Urinary bladder (tissue), 4 donors: Measurements from ENCODE around the gene TCAP. TPM values are rescaled to one million over a fixed set of nuclear protein-coding genes. Genes with fewer than 3 reads are reported as not detected.

Experiments used
- DNase-seq: peaks from one replicate; pipeline ENCODE4 v3.0.0-alpha.2; 2015; ENCODE audit errors: extremely low spot score
- H3K27ac ChIP-seq: one replicate; pipeline ENCODE4 v1.5.1; 2013; ENCODE audit warnings: low read depth, mild to moderate bottlenecking, moderate library complexity
- H3K36me3 ChIP-seq: one replicate; pipeline ENCODE4 v1.6.1; 2013; ENCODE audit warnings: mild to moderate bottlenecking, moderate library complexity; ENCODE audit not compliant: insufficient read depth
- H3K4me1 ChIP-seq: one replicate; pipeline ENCODE4 v1.6.1; 2013; ENCODE audit warnings: mild to moderate bottlenecking, moderate library complexity; ENCODE audit not compliant: insufficient read depth
- H3K4me3 ChIP-seq: one replicate; pipeline ENCODE4 v1.5.1; 2013; ENCODE audit warnings: low read depth, low read length
- WGBS: extraction: QIAGEN DNeasy Blood & Tissue Kit; methylation state at CpG from one replicate; pipeline ENCODE4 v1.1.7; 2013; 5-methylcytosine and 5-hydroxymethylcytosine counted together
- polyA plus RNA-seq: library from polyadenylated mRNA; stranded (reverse); fragments of 200-250 nt; gene quantifications from one replicate; pipeline ENCODE4 v1.2.3, GENCODE V29; 2013
- total RNA-seq: library from RNA; depleted of rRNA; stranded (reverse); fragments of >200 nt; gene quantifications from one replicate; pipeline ENCODE4 v1.2.3, GENCODE V29; 2014
- donor health status: healthy with polysubstance abuse.
- donor health status: healthy.

TCAP gene
- total and polyA plus RNA-seq, 2 donors: 0.73 to 3.3 TPM

GRCh38 chr17:39635614-39636176 lies 29.5 kb upstream of the TCAP start:
- WGBS: 89% methylated on average over 8 of the region's 8 CpGs
- no peaks in the 10 kb centered on the region for H3K36me3 ChIP-seq
- H3K4me1 ChIP-seq: no peaks in the 10 kb centered on the region
- no peak overlapping the region for H3K27ac ChIP-seq
- H3K4me3 ChIP-seq: no peak overlapping the region
- no peak for DNase-seq

- no peak for DNase-seq
- no peaks in the 10 kb centered on the region for H3K36me3 ChIP-seq
- peak overlapping the region; percentile 60 for H3K4me3 ChIP-seq
- no peaks in the 10 kb centered on the region for H3K4me1 ChIP-seq
- 27% methylated on average over 6 of the region's 6 CpGs for WGBS
- peak overlapping the region; percentile 77 for H3K27ac ChIP-seq
Observed at GRCh38 chr17:39636587-39636926, 28.6 kb upstream of the TCAP start.

GRCh38 chr17:39636927-39637736 lies 28.0 kb upstream of the TCAP start, which contains the start of gene STARD3:
Gene STARD3 (plus strand): TSS chr17:39637144. CDS start chr17:39653532, 16,388 bp downstream.
- no peaks in the 10 kb centered on the region for H3K4me1 ChIP-seq
- no peaks in the 10 kb centered on the region for H3K36me3 ChIP-seq
- under 1% methylated on average over 69 of the region's 69 CpGs for WGBS
- peak within 1 kb of the TSS; percentile 60 for H3K4me3 ChIP-seq
- peak; percentile 65 for DNase-seq
- H3K27ac ChIP-seq: peak within 1 kb of the TSS; percentile 77

GRCh38 chr17:39638317-39638716 lies 26.8 kb upstream of the TCAP start:
- no peaks in the 10 kb centered on the region for H3K36me3 ChIP-seq
- no peak overlapping the region for H3K27ac ChIP-seq
- H3K4me3 ChIP-seq: no peak overlapping the region
- DNase-seq: no peak
- H3K4me1 ChIP-seq: no peaks in the 10 kb centered on the region
- WGBS: 90% methylated on average over 7 of the region's 7 CpGs

GRCh38 chr17:39639043-39639442 lies 26.1 kb upstream of the TCAP start:
- WGBS: 70% methylated on average over 2 of the region's 2 CpGs
- no peak for DNase-seq
- Histone ChIP-seq H3K36me3 (no peaks in the 10 kb centered on the region), H3K27ac (no peak overlapping the region), H3K4me1 (no peaks in the 10 kb centered on the region), H3K4me3 (no peak overlapping the region)

GRCh38 chr17:39639566-39640458 lies 25.3 kb upstream of the TCAP start:
- H3K27ac ChIP-seq: no peak overlapping the region
- no peak overlapping the region for H3K4me3 ChIP-seq
- DNase-seq: no peak
- no peaks in the 10 kb centered on the region for H3K4me1 ChIP-seq
- 84% methylated on average over 11 of the region's 11 CpGs for WGBS
- no peaks in the 10 kb centered on the region for H3K36me3 ChIP-seq

GRCh38 chr17:39640591-39641031 lies 24.5 kb upstream of the TCAP start:
- no peaks in the 10 kb centered on the region for H3K4me1 ChIP-seq
- H3K36me3 ChIP-seq: no peaks in the 10 kb centered on the region
- DNase-seq: no peak
- H3K27ac ChIP-seq: no peak overlapping the region
- H3K4me3 ChIP-seq: no peak overlapping the region
- 41% methylated on average over 4 of the region's 4 CpGs for WGBS

GRCh38 chr17:39641097-39641496 lies 24.1 kb upstream of the TCAP start:
- no peak for DNase-seq
- 96% methylated on average over 4 of the region's 4 CpGs for WGBS
- no peak overlapping the region for H3K27ac ChIP-seq
- no peaks in the 10 kb centered on the region for H3K36me3 ChIP-seq
- no peak overlapping the region for H3K4me3 ChIP-seq
- no peaks in the 10 kb centered on the region for H3K4me1 ChIP-seq

- WGBS: 75% methylated on average over 7 of the region's 7 CpGs
- Histone ChIP-seq H3K4me1 (no peaks in the 10 kb centered on the region), H3K36me3 (no peaks in the 10 kb centered on the region), H3K27ac (no peak overlapping the region), H3K4me3 (no peak overlapping the region)
- DNase-seq: no peak
Observed at GRCh38 chr17:39641883-39642282, 23.3 kb upstream of the TCAP start.

- H3K36me3 ChIP-seq: no peaks in the 10 kb centered on the region
- DNase-seq: no peak
- H3K4me3 ChIP-seq: no peak overlapping the region
- no peak overlapping the region for H3K27ac ChIP-seq
- 82% methylated on average over 9 of the region's 9 CpGs for WGBS
- H3K4me1 ChIP-seq: no peaks in the 10 kb centered on the region
Observed at GRCh38 chr17:39642291-39643074, 22.7 kb upstream of the TCAP start.

GRCh38 chr17:39643271-39643670 lies 21.9 kb upstream of the TCAP start:
- Histone ChIP-seq H3K27ac (no peak overlapping the region), H3K4me1 (no peaks in the 10 kb centered on the region), H3K36me3 (no peaks in the 10 kb centered on the region), H3K4me3 (no peak overlapping the region)
- DNase-seq: no peak
- WGBS: 78% methylated on average over 4 of the region's 4 CpGs

GRCh38 chr17:39647256-39647655 lies 17.9 kb upstream of the TCAP start:
- DNase-seq: no peak
- H3K4me1 ChIP-seq: no peaks in the 10 kb centered on the region
- no peak overlapping the region for H3K27ac ChIP-seq
- H3K4me3 ChIP-seq: no peak overlapping the region
- no peaks in the 10 kb centered on the region for H3K36me3 ChIP-seq
- 75% methylated on average over 5 of the region's 5 CpGs for WGBS
